ENCODE results near the gene SLC35G6. TPM values are rescaled to one million over a fixed set of nuclear protein-coding genes. Genes with fewer than 3 reads are reported as not detected.

The SLC35G6 gene
- total and polyA plus RNA-seq, 9 donors: not detected

GRCh38 chr17:7443499-7444485 is 37.5 kb upstream of the SLC35G6 start:
- Histone ChIP-seq H3K4me1 (ENCODE audit: insufficient read depth) (peaks cover 2% of the 10 kb centered on the region), H3K4me3 (no peak overlapping the region), H3K9me3 (no peaks in the 10 kb centered on the region), H3K27ac (no peak overlapping the region), H3K27me3 (no peaks in the 10 kb centered on the region), H3K36me3 (no peaks in the 10 kb centered on the region)
- DNase-seq: no peak
- intact Hi-C loops (cut with DNase I): loop anchor here in 3 of 4 donors (5.0 kb wide), 1 partner anchor 34 kb away; the partner anchor contains the start of gene ZBTB4 (in 3 of the 3)
- no peak for TF ChIP-seq EP300 (IDR thresholded peaks at IDR 0.05)
- no peak for TF ChIP-seq POLR2A (IDR thresholded peaks at IDR 0.05)
- 79 to 88% (median 82%) methylated on average over 7 of the region's 7 CpGs for WGBS, 3 donors

GRCh38 chr17:7444682-7445618 is 36.3 kb upstream of the SLC35G6 start, which contains the start of gene CHRNB1:
CHRNB1 (plus strand) TSS chr17:7445061; CDS start chr17:7445128, 67 bp downstream.
- H3K36me3 ChIP-seq: no peaks in the 10 kb centered on the region
- peak in 4 of 5 donors; percentile 32 to 73 (median 57) for DNase-seq
- no peak for TF ChIP-seq CTCF (IDR thresholded peaks at IDR 0.05)
- TF ChIP-seq POLR2A (IDR thresholded peaks at IDR 0.05): no peak
- TF ChIP-seq EP300 (IDR thresholded peaks at IDR 0.05): no peak
- no peak within 1 kb of the TSS for H3K27ac ChIP-seq
- no peaks in the 10 kb centered on the region for H3K27me3 ChIP-seq
- intact Hi-C loops (cut with DNase I): loop anchor here in 3 of 4 donors (5.0 kb wide), 1 partner anchor 32 kb away; the partner anchor contains the start of gene ZBTB4 (in 3 of the 3)
- no peak within 1 kb of the TSS for H3K4me3 ChIP-seq
- peaks cover 2% of the 10 kb centered on the region for H3K4me1 ChIP-seq (ENCODE audit: insufficient read depth)
- 7 to 9% (median 7%) methylated on average over 44 to 51 of the region's 51 CpGs for WGBS, 3 donors
- H3K9me3 ChIP-seq: no peaks in the 10 kb centered on the region

GRCh38 chr17:7445619-7445968 is 35.7 kb upstream of the SLC35G6 start:
- no peaks in the 10 kb centered on the region for H3K27me3 ChIP-seq
- WGBS, 3 donors: 8 to 9% (median 8%) methylated on average over 16 of the region's 16 CpGs
- H3K27ac ChIP-seq: no peak overlapping the region
- intact Hi-C loops (cut with DNase I): no loop called here
- H3K9me3 ChIP-seq: no peaks in the 10 kb centered on the region
- H3K4me1 ChIP-seq (ENCODE audit: insufficient read depth): no peaks in the 10 kb centered on the region
- TF ChIP-seq EP300 (IDR thresholded peaks at IDR 0.05) (no peak), POLR2A (IDR thresholded peaks at IDR 0.05) (no peak), CTCF (IDR thresholded peaks at IDR 0.05) (no peak)
- no peak overlapping the region for H3K4me3 ChIP-seq
- no peak for DNase-seq
- H3K36me3 ChIP-seq: no peaks in the 10 kb centered on the region

- Histone ChIP-seq H3K36me3 (no peaks in the 10 kb centered on the region), H3K27ac (no peak overlapping the region), H3K27me3 (no peaks in the 10 kb centered on the region), H3K4me3 (no peak overlapping the region), H3K4me1 (ENCODE audit: insufficient read depth) (no peaks in the 10 kb centered on the region), H3K9me3 (no peaks in the 10 kb centered on the region)
- intact Hi-C loops (cut with DNase I): no loop called here
- 88 to 92% (median 90%) methylated on average over 7 of the region's 7 CpGs for WGBS, 3 donors
- TF ChIP-seq EP300 (IDR thresholded peaks at IDR 0.05) (no peak), POLR2A (IDR thresholded peaks at IDR 0.05) (no peak), CTCF (IDR thresholded peaks at IDR 0.05) (no peak)
- no peak for DNase-seq
Measured at GRCh38 chr17:7448461-7448860, 32.8 kb upstream of the SLC35G6 start.

All from ovary (tissue), 9 donors.